ENCODE measurements around the gene IDS.
"Not testable (repeated sequence)": the region's sequence is repeated elsewhere in the genome, so short reads cannot be mapped to it uniquely, and the experiment has no call there.

Gene IDS

DNA sequence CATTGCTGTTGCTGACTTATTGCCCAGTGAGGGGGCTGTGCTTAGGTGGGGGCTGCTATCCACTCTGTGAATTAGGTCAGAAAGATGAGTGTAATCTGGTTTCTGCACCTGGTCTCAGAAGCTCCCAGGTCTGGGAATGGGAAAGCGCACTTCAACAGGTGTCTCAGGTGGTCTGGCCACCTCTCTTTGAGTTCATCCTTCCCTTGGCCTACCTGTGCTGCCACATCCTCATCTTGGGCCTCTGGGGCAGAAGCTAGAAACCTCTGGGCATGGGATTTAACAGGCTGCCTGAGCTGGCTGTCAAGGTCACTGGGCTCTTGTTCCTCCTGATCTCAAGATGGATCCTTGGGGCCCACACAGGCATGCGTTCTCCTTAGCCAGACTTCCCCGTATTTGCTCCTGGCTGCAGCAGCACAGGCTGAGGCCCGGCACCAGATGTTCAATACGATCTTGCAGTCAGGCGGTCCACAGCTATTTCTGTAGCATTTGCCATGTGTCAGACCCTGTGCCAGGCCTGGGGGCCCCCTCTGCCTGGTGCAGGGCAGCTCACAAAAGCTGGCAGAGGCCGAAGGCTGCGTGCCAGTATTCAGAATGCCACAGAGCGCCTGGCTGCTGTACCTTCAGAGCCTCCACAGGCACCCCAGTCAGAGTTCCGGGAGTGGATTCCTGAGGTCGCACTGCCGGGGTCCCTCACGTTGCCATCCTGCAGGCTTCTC is 21.4 kb upstream of the IDS start:
- not testable (repeated sequence) for DNase-seq

DNA sequence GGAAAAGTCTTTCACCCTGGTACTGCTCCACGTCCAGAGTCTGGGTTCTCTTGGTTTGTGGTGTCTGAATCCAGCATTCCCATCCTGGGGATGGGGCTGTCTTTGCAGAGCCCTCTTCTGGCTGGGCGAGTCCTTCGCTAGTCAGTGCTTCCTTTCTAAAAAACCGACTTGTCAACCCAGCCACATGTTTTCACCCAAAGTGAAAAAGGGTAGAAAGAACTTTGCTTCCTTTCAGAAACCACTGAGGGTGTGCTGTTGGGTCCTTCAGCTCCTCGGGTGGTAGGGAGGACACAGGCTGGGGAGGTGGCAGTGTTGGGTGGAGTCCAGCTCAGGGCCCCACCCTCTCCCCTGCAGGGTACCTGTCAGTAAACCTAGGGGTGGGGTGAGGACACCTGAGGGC is 20.8 kb upstream of the IDS start:
- peak; percentile 53 for DNase-seq

DNA sequence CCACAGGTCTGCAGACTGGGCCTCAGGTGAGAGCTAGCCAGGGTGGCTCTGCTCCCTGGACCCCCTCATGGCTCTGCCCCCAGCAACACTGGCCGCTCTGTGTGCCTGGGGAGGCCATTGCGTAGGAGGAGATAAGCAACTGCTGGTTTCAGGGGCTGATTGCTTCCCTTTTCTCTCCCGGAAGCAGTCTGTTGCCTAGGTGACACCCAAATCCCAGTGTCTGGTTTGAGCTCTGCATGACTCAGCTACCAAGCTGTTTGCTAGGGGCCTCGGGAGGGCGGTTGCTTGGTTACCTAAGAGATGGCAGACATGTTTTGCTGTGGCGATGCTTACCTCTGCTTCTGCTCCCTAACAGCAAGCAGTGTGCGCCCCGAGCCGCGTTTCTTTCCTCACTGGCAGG is 20.3 kb upstream of the IDS start:
- peak; percentile 69 for DNase-seq

GRCh38 chrX:149522916-149523315 is 17.8 kb upstream of the IDS start:
- DNase-seq = no peak

DNA sequence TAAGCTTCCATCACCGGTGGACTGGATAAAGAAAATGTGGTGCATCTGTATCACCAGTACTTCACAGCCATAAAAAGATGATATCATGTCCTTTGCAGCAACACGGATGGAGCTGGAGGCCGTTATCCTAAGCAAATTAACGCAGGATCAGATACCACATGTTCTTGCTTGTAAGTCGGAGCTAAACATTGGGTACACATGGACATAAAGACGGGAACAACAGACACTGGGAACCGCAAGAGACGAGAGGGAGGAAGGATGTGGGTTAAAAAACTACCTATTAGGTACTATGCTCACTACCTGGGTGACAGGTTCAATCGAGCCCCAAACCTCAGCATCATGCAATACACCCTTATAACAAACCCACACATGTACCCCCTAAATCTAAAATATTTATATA is 16.3 kb upstream of the IDS start:
- peak; percentile 38 for DNase-seq

GRCh38 chrX:149520636-149521277 is 15.7 kb upstream of the IDS start:
- not testable (repeated sequence) for DNase-seq

GRCh38 chrX:149518236-149518635 is 13.1 kb upstream of the IDS start:
- DNase-seq = no peak

DNA sequence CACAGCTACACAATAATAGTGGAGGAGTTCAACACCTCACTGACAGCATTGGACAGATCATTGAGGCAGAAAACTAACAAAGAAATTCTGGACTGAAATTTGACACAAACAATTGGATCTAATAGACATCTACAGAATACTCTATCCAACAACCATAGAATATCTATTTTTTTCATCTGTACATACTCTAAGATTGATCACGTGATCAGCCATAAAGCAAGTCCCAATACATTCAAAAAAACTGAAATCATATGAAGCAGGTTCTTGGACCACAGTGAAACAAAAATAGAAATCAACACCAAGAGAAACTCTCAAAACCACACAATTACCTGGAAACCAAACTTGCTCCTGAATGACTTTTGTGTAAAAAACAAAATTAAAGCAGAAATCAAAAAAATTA is 12.2 kb upstream of the IDS start:
- no peak for DNase-seq

- DNase-seq = no peak
Measured at GRCh38 chrX:149516604-149517003, 11.5 kb upstream of the IDS start.

DNA sequence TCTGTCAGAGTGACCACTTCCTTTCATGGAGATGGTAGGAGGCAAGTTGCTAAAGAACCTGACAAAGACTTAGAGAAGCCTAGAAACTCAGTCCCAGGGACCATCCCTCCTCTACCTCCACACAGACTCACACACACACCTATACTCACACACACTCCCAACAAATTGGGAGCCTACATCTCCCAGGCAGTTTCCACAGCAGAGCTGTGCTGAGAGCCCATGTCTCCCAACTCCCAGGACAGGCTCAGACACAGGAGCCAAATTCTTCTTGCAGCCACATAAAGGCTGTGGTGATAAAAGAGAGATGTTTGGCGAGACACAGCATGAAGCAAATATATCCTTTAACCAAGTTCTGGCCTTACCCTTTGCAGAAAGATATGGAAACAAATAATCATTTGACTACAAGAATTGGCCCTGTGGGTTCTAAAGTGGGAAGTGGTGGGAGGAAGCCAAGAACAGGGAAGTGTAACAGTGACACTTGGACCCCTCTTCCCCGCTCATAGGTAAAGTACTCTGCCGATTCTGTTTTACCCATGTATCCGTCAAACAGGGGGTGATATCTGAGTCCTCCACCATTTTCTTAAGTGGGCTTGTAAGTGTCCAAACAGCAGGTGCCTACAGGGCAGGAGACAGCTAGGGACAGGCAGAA is 11.0 kb upstream of the IDS start:
- no peak for DNase-seq

GRCh38 chrX:149513825-149514428 is 8.8 kb upstream of the IDS start:
- DNase-seq = no peak

GRCh38 chrX:149512225-149512885 is 7.2 kb upstream of the IDS start:
- peak; percentile 72 for DNase-seq

DNA sequence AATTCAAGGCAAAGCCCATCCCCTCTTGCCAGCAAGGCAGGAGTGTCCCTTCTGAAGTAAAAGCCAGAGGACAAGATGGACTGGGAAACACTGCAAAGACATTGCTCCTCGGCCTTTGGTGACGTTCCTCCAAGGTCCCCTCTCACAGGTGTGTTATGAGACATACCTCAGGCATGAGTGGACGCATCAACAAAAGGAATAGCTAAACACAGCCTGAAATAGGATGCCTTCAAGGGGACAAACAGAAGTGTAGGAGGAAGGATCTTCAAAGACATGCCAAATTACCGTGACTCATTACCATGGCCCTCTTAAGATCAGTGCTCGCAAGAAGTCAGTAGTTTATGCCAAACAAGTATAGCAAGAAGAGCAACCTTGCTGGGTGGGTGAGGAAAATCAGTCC is 6.0 kb upstream of the IDS start:
- DNase-seq = no peak

DNA sequence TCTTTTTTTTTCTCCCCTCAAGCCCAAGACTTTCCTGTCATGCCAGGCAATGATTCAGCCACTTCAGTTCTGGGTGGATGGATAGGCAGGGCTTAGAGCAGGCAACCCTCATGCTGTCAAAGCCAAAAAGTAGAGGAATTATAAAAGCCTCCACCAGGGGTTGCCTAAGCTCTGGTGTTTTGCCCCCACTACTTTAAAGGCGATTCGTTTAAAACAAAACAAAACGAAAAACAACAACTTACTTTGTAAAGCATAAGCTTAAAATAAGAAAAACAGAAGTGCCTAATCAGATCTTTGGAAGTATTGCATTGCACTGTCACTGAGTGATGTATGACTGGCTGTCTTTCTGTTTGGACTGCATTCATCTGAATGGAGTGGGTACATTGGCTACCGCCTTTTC is 5.3 kb upstream of the IDS start:
- DNase-seq = no peak

GRCh38 chrX:149508467-149508866 is 3.4 kb upstream of the IDS start:
- DNase-seq = no peak

DNA sequence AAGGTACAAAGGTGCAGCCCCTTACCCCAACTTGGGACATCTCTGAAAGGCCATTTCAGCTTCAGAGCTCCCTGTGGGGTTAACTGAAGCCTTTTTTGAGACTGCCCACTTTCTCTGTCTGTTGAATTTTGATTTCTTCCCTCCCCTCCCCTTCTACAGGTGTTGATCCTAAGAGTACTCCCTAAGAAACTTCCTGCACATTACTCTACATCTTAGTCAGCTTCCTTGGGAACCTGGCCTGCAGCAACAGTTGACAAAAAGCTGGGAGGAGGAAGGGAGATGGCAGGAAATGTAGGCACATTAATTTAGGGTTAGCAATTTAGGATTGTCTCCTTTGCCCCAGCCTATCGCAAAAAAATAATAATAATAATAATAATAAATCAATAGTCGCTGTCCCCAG is 1.2 kb upstream of the IDS start:
- no peak for DNase-seq

DNA sequence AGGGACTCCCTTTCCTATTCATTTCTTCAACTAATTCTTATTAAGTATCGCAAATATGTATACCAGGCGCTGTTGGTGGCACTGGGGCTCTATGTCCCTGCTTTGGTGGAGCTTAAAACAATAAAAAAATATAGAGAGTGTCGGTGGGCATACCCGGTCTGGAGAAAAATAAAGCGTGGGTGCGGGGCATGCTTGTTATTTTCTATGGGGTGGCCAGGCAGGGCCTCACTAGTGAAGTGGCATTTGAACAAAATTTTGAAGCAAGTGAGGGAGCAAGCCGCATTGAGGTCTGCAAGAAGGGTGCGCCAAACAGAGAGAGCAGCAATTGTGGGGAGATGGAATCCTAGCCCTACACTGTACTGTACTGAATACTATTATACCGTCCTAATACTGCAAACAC is 565 bp upstream of the IDS start:
- no peak for DNase-seq

DNA sequence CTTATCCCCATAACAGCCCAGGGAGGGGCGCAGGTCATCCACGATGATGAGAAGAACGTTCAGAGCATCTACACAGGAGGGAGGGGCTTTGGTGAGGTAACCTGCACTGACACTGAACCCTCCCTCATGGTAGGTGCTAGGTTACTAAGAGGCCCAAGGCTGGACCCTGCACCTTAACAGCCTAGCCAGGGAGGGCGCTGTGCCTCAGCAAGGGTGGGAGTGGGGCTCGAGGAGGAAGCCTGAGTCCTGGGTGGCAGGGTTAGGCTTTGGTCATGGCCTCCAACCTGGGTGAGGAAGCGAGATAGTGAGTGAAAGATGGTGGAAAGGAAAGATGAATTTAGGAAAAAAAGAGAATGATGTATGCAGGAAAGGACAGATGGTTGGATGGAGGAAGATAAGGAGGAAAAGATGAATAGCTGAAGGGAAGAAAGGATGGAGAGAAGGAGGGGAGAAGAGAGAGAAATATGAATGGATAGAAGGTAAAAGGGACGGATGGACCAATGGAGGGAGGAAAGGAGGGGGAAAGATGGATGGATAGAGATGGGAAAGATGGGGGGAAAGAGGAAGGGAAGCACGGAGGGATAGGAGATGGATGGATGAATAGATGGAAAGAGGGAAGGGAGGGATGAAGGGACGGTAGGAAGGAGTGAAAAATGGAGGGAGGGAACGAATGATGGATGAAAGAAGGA is 736 bp downstream of the IDS start:
- peak; percentile 67 for DNase-seq

DNA sequence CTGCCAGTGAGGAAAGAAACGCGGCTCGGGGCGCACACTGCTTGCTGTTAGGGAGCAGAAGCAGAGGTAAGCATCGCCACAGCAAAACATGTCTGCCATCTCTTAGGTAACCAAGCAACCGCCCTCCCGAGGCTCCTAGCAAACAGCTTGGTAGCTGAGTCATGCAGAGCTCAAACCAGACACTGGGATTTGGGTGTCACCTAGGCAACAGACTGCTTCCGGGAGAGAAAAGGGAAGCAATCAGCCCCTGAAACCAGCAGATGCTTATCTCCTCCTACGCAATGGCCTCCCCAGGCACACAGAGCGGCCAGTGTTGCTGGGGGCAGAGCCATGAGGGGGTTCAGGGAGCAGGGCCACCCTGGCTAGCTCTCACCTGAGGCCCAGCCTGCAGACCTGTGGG is 1.7 kb downstream of the IDS start:
- peak; percentile 64 for DNase-seq

DNA sequence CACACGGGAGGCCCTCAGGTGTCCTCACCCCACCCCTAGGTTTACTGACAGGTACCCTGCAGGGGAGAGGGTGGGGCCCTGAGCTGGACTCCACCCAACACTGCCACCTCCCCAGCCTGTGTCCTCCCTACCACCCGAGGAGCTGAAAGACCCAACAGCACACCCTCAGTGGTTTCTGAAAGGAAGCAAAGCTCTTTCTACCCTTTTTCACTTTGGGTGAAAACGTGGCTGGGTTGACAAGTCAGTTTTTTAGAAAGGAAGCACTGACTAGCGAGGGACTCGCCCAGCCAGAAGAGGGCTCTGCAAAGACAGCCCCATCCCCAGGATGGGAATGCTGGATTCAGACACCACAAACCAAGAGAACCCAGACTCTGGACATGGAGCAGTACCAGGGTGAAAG is 2.2 kb downstream of the IDS start:
- DNase-seq = not testable (repeated sequence)

- no peak for DNase-seq
Measured at GRCh38 chrX:149499766-149500165, 5.3 kb downstream of the IDS start.

- DNase-seq = no peak
Measured at GRCh38 chrX:149498767-149499166, 6.3 kb downstream of the IDS start.

GRCh38 chrX:149497626-149498025 is 7.5 kb downstream of the IDS start:
- no peak for DNase-seq
